Effector memory CD4-positive, alpha-beta T cell (primary cell): ENCODE results near the gene SH3RF3.

ENCODE experiments used
- DNase-seq, 3 donors: peaks; one replicate each; pipeline ENCODE4 v3.0.0-alpha.2; 2020
- H3K27ac ChIP-seq: 2 replicates; pipeline ENCODE4 v1.7.0; 2013; ENCODE audit warnings: mild to moderate bottlenecking, low read length, moderate library complexity; ENCODE audit not compliant: insufficient read depth, poor library complexity, severe bottlenecking
- H3K27me3 ChIP-seq: replicated peaks from 2 replicates; pipeline ENCODE4 v1.7.0; 2013; ENCODE audit warnings: mild to moderate bottlenecking, low read length; ENCODE audit not compliant: insufficient read depth, control insufficient read depth, poor library complexity, severe bottlenecking
- H3K36me3 ChIP-seq: 2 replicates; pipeline ENCODE4 v1.7.0; 2013; ENCODE audit warnings: mild to moderate bottlenecking, low read length, moderate library complexity; ENCODE audit not compliant: control insufficient read depth, insufficient read depth
- H3K4me1 ChIP-seq: 2 replicates; pipeline ENCODE4 v1.7.0; 2013; ENCODE audit warnings: low read length, mild to moderate bottlenecking; ENCODE audit not compliant: control insufficient read depth, insufficient read depth, poor library complexity, severe bottlenecking
- H3K4me3 ChIP-seq: 2 replicates; pipeline ENCODE4 v1.7.0; 2013; ENCODE audit warnings: low read length, low read depth, mild to moderate bottlenecking; ENCODE audit not compliant: insufficient read depth, poor library complexity, severe bottlenecking
- H3K9me3 ChIP-seq: 2 replicates; pipeline ENCODE4 v1.7.0; 2013; ENCODE audit warnings: mild to moderate bottlenecking, low read length, moderate library complexity; ENCODE audit not compliant: control insufficient read depth

The SH3RF3 gene

GRCh38 chr2:109297566-109298490, 168.8 kb downstream of the SH3RF3 start:
- Histone ChIP-seq H3K4me1 (no peaks in the 10 kb centered on the region), H3K9me3 (no peaks in the 10 kb centered on the region), H3K27me3 (no peaks in the 10 kb centered on the region), H3K4me3 (no peak overlapping the region), H3K36me3 (no peaks in the 10 kb centered on the region), H3K27ac (no peak overlapping the region)
- DNase-seq: no peak

- DNase-seq: no peak
- no peaks in the 10 kb centered on the region for H3K27me3 ChIP-seq
- no peak overlapping the region for H3K4me3 ChIP-seq
- no peaks in the 10 kb centered on the region for H3K36me3 ChIP-seq
- H3K4me1 ChIP-seq: no peaks in the 10 kb centered on the region
- no peaks in the 10 kb centered on the region for H3K9me3 ChIP-seq
- no peak overlapping the region for H3K27ac ChIP-seq
Observed at GRCh38 chr2:109298851-109299250, 169.8 kb downstream of the SH3RF3 start.

GRCh38 chr2:109299536-109299935, 170.5 kb downstream of the SH3RF3 start:
- no peaks in the 10 kb centered on the region for H3K9me3 ChIP-seq
- DNase-seq: no peak
- H3K27ac ChIP-seq: no peak overlapping the region
- H3K36me3 ChIP-seq: no peaks in the 10 kb centered on the region
- no peak overlapping the region for H3K4me3 ChIP-seq
- no peaks in the 10 kb centered on the region for H3K4me1 ChIP-seq
- H3K27me3 ChIP-seq: no peaks in the 10 kb centered on the region

GRCh38 chr2:109300582-109300981, 171.6 kb downstream of the SH3RF3 start:
- H3K36me3 ChIP-seq: no peaks in the 10 kb centered on the region
- no peaks in the 10 kb centered on the region for H3K9me3 ChIP-seq
- no peak for DNase-seq
- H3K27ac ChIP-seq: no peak overlapping the region
- no peak overlapping the region for H3K4me3 ChIP-seq
- H3K4me1 ChIP-seq: no peaks in the 10 kb centered on the region
- H3K27me3 ChIP-seq: no peaks in the 10 kb centered on the region

- no peaks in the 10 kb centered on the region for H3K9me3 ChIP-seq
- no peaks in the 10 kb centered on the region for H3K27me3 ChIP-seq
- no peaks in the 10 kb centered on the region for H3K4me1 ChIP-seq
- no peak overlapping the region for H3K27ac ChIP-seq
- H3K36me3 ChIP-seq: no peaks in the 10 kb centered on the region
- no peak overlapping the region for H3K4me3 ChIP-seq
- DNase-seq: no peak
Observed at GRCh38 chr2:109301746-109302145, 172.7 kb downstream of the SH3RF3 start.

GRCh38 chr2:109302319-109302718, 173.3 kb downstream of the SH3RF3 start:
- Histone ChIP-seq H3K9me3 (no peaks in the 10 kb centered on the region), H3K4me1 (no peaks in the 10 kb centered on the region), H3K27me3 (no peaks in the 10 kb centered on the region), H3K36me3 (no peaks in the 10 kb centered on the region), H3K4me3 (no peak overlapping the region), H3K27ac (no peak overlapping the region)
- no peak for DNase-seq

GRCh38 chr2:109304242-109304641, 175.2 kb downstream of the SH3RF3 start:
- Histone ChIP-seq H3K27me3 (no peaks in the 10 kb centered on the region), H3K4me3 (no peak overlapping the region), H3K9me3 (no peaks in the 10 kb centered on the region), H3K4me1 (no peaks in the 10 kb centered on the region), H3K36me3 (no peaks in the 10 kb centered on the region), H3K27ac (no peak overlapping the region)
- no peak for DNase-seq

GRCh38 chr2:109304731-109305470, 175.9 kb downstream of the SH3RF3 start:
- Histone ChIP-seq H3K27ac (no peak overlapping the region), H3K4me1 (no peaks in the 10 kb centered on the region), H3K9me3 (no peaks in the 10 kb centered on the region), H3K27me3 (no peaks in the 10 kb centered on the region), H3K36me3 (no peaks in the 10 kb centered on the region), H3K4me3 (no peak overlapping the region)
- DNase-seq: no peak

GRCh38 chr2:109305490-109306167, 176.6 kb downstream of the SH3RF3 start:
- DNase-seq: no peak
- Histone ChIP-seq H3K27me3 (no peaks in the 10 kb centered on the region), H3K9me3 (no peaks in the 10 kb centered on the region), H3K4me1 (no peaks in the 10 kb centered on the region), H3K27ac (no peak overlapping the region), H3K4me3 (no peak overlapping the region), H3K36me3 (no peaks in the 10 kb centered on the region)

GRCh38 chr2:109306190-109306589, 177.2 kb downstream of the SH3RF3 start:
- H3K9me3 ChIP-seq: no peaks in the 10 kb centered on the region
- H3K4me1 ChIP-seq: no peaks in the 10 kb centered on the region
- no peaks in the 10 kb centered on the region for H3K27me3 ChIP-seq
- H3K4me3 ChIP-seq: no peak overlapping the region
- H3K36me3 ChIP-seq: no peaks in the 10 kb centered on the region
- no peak for DNase-seq
- no peak overlapping the region for H3K27ac ChIP-seq
